Neural cell (in vitro differentiated cells): ENCODE data around the gene VSNL1. TPM values are rescaled to one million over a fixed set of nuclear protein-coding genes. Genes with fewer than 3 reads are reported as not detected.

Experiments used
- H2AFZ ChIP-seq: fragments of 200-600, 300-800 bp; sonication (generic), shearing (Covaris generic); 2 replicates; pipeline ENCODE4 v1.6.0; 2014; ENCODE audit warnings: low read depth, mild to moderate bottlenecking, antibody characterized with exemption, low read length, moderate library complexity
- H3F3A ChIP-seq: fragments of 200-600 bp; shearing (Covaris generic); 2 replicates; pipeline ENCODE4 v1.6.1; 2016; ENCODE audit warnings: mild to moderate bottlenecking, moderate library complexity, mixed read lengths, antibody characterized with exemption, low read length; ENCODE audit not compliant: insufficient read depth, poor library complexity, severe bottlenecking
- H3K27ac ChIP-seq: fragments of 200-600, 300-800 bp; sonication (generic), shearing (Covaris generic); 2 replicates; pipeline ENCODE4 v1.5.1; 2014; ENCODE audit warnings: mild to moderate bottlenecking, low read length, moderate library complexity
- H3K27me3 ChIP-seq: fragments of 300-800, 200-600 bp; sonication (generic), shearing (Covaris generic); 2 replicates; pipeline ENCODE4 v1.6.0; 2014; ENCODE audit warnings: mild to moderate bottlenecking, low read depth, low read length, moderate library complexity; ENCODE audit not compliant: insufficient read depth
- H3K36me3 ChIP-seq: fragments of 300-800, 200-600 bp; sonication (generic), shearing (Covaris generic); 2 replicates; pipeline ENCODE4 v1.5.1; 2014; ENCODE audit warnings: mild to moderate bottlenecking, antibody characterized with exemption, low read length, moderate library complexity; ENCODE audit not compliant: insufficient read depth
- H3K4me2 ChIP-seq: fragments of 300-800, 200-600 bp; sonication (generic), shearing (Covaris generic); 2 replicates; pipeline ENCODE4 v1.6.0; 2014; ENCODE audit warnings: mild to moderate bottlenecking, low read length
- H3K4me3 ChIP-seq: fragments of 300-800, 200-600 bp; sonication (generic), shearing (Covaris generic); 2 replicates; pipeline ENCODE4 v1.5.1; 2014; ENCODE audit warnings: mild to moderate bottlenecking, low read length, moderate library complexity
- H3K79me2 ChIP-seq: fragments of 200-600 bp; shearing (Covaris generic); replicated peaks from 2 replicates; pipeline ENCODE4 v1.6.0; 2014; ENCODE audit warnings: mild to moderate bottlenecking, low read length, moderate library complexity; ENCODE audit not compliant: insufficient read depth
- H3K9ac ChIP-seq: fragments of 300-800, 200-600 bp; sonication (generic), shearing (Covaris generic); 2 replicates; pipeline ENCODE4 v1.6.1; 2016; ENCODE audit warnings: mild to moderate bottlenecking, low read length, mixed read lengths
- H3K9me2 ChIP-seq: fragments of 200-600 bp; shearing (Covaris generic); 2 replicates; pipeline ENCODE4 v1.6.1; 2016; ENCODE audit warnings: mild to moderate bottlenecking, low read length, mixed read lengths; ENCODE audit not compliant: insufficient read depth
- H3K9me3 ChIP-seq: fragments of 200-600, 300-800 bp; sonication (generic), shearing (Covaris generic); 2 replicates; pipeline ENCODE4 v1.6.1; 2016; ENCODE audit warnings: mild to moderate bottlenecking, mixed run types, low read length, moderate library complexity, mixed read lengths
- H4K20me1 ChIP-seq: fragments of 200-600 bp; shearing (Covaris generic); 2 replicates; pipeline ENCODE4 v1.6.1; 2016; ENCODE audit warnings: mild to moderate bottlenecking, mixed run types; ENCODE audit not compliant: insufficient read depth
- EP300 ChIP-seq: fragments of 450-650 bp; conservative IDR thresholded peaks from 2 replicates; pipeline ENCODE4 v1.6.1; 2014; ENCODE audit warnings: antibody characterized with exemption, mild to moderate bottlenecking, moderate library complexity; ENCODE audit not compliant: poor library complexity, severe bottlenecking
- EZH2 ChIP-seq: fragments of 200-600, 300-800 bp; shearing (Covaris generic), sonication (generic); IDR thresholded peaks from 2 replicates; pipeline ENCODE4 v1.6.1; 2014; ENCODE audit warnings: antibody characterized with exemption, low read length, borderline replicate concordance, mild to moderate bottlenecking; ENCODE audit not compliant: insufficient read depth, poor library complexity, severe bottlenecking
- MXI1 ChIP-seq: fragments of 450-650 bp; conservative IDR thresholded peaks from 2 replicates; pipeline ENCODE4 v1.6.1; 2014; ENCODE audit warnings: antibody characterized with exemption, mild to moderate bottlenecking; ENCODE audit not compliant: poor library complexity, severe bottlenecking
- POLR2AphosphoS5 ChIP-seq: IDR thresholded peaks from 2 replicates; pipeline ENCODE4 v1.6.1; 2012
- RAD21 ChIP-seq: fragments of 450-650 bp; conservative IDR thresholded peaks from 2 replicates; pipeline ENCODE4 v1.6.1; 2014; ENCODE audit warnings: antibody characterized with exemption, mild to moderate bottlenecking, moderate library complexity
- SMC3 ChIP-seq: fragments of 450-650 bp; conservative IDR thresholded peaks from 2 replicates; pipeline ENCODE4 v1.6.1; 2014; ENCODE audit warnings: antibody characterized with exemption, mild to moderate bottlenecking, moderate library complexity; ENCODE audit not compliant: poor library complexity
- TAF1 ChIP-seq: IDR thresholded peaks from 2 replicates; pipeline ENCODE4 v1.6.1; 2012; ENCODE audit warnings: low read depth
- polyA plus RNA-seq: library from polyadenylated mRNA; depleted of rRNA; stranded (reverse); fragments of >200 nt; gene quantifications from 2 replicates; pipeline ENCODE4 v1.2.3, GENCODE V29; 2014
- TF ChIP-seq, protein P1 (sequence below): IDR thresholded peaks from 2 replicates; pipeline ENCODE4 v1.6.1; 2012; ENCODE audit warnings: borderline replicate concordance
- TF ChIP-seq, protein P2 (sequence below): fragments of 450-650 bp; IDR thresholded peaks from 2 replicates; pipeline ENCODE4 v1.5.1; 2014; ENCODE audit warnings: antibody characterized with exemption, mild to moderate bottlenecking, moderate library complexity; ENCODE audit not compliant: poor library complexity, severe bottlenecking

VSNL1 gene
- polyA plus RNA-seq, 1 donor from 2014 or later, result 69.7 TPM

DNA sequence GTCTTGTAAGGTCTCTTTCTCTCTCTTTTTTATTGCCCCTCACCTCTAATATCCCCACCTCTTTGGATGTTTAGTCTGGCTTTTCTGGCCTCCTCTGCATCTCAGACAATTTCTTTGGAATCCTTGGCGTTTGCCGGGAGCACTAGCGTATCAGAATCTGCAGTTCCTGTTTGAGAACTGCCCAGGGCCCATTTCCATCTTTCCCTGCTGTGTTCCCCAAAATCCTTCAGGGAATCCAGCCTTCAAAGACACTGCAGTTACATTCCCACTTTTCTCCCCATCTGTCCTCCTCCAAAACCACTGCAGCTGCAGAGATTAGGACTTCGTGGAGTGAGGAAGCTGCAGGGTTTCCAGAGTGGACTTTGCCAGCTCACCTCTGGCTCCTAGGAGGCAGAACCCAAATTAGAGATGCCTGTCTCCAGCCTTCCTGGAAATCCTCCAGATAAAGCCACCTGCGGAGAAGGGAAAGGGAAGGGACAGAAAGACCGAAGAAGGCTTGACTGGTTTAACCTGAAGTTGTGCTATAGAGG is 2.7 kb downstream of the VSNL1 start:
- peak overlapping the region; percentile 82 for H3K4me2 ChIP-seq
- no peaks in the 10 kb centered on the region for H4K20me1 ChIP-seq
- no peaks in the 10 kb centered on the region for H3K9me2 ChIP-seq
- H3K27me3 ChIP-seq, result peaks cover 40% of the 10 kb centered on the region
- no peak overlapping the region for H2AFZ ChIP-seq
- no peak overlapping the region for H3K27ac ChIP-seq
- no peaks in the 10 kb centered on the region for H3K36me3 ChIP-seq
- H3K9me3 ChIP-seq, result no peaks in the 10 kb centered on the region
- peaks cover 17% of the 10 kb centered on the region for H3F3A ChIP-seq
- TF ChIP-seq MXI1 (no peak), EP300 (no peak), RAD21 (no peak)
- TF ChIP-seq, protein P1, sequence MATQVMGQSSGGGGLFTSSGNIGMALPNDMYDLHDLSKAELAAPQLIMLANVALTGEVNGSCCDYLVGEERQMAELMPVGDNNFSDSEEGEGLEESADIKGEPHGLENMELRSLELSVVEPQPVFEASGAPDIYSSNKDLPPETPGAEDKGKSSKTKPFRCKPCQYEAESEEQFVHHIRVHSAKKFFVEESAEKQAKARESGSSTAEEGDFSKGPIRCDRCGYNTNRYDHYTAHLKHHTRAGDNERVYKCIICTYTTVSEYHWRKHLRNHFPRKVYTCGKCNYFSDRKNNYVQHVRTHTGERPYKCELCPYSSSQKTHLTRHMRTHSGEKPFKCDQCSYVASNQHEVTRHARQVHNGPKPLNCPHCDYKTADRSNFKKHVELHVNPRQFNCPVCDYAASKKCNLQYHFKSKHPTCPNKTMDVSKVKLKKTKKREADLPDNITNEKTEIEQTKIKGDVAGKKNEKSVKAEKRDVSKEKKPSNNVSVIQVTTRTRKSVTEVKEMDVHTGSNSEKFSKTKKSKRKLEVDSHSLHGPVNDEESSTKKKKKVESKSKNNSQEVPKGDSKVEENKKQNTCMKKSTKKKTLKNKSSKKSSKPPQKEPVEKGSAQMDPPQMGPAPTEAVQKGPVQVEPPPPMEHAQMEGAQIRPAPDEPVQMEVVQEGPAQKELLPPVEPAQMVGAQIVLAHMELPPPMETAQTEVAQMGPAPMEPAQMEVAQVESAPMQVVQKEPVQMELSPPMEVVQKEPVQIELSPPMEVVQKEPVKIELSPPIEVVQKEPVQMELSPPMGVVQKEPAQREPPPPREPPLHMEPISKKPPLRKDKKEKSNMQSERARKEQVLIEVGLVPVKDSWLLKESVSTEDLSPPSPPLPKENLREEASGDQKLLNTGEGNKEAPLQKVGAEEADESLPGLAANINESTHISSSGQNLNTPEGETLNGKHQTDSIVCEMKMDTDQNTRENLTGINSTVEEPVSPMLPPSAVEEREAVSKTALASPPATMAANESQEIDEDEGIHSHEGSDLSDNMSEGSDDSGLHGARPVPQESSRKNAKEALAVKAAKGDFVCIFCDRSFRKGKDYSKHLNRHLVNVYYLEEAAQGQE, result no peak
- peak overlapping the region; percentile 75 for H3K4me3 ChIP-seq
- peak overlapping the region; percentile 11 for H3K9ac ChIP-seq
- H3K79me2 ChIP-seq, result peaks cover 12% of the 10 kb centered on the region

DNA sequence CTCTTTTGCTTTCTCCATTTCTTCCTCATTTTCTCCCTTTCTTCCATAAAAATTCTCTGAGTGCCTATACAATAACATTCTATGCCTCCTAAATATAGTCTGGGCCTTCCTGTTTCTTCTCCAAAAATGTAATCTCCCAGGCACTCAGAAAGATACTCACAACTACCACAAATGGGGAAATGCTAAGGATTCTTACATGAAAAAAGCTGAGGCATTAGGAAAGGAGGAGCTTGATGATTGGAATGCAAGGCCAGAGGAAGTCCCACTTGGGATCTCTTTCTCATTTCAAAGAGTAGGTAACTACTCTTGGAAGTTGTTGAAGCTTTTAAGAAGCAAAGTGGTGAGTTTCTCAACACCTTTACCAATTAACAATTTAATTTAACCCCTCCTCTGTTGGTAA is 3.4 kb downstream of the VSNL1 start:
- H3K4me2 ChIP-seq, result no peak overlapping the region

More for the DNA sequence above, 3.4 kb downstream of the VSNL1 start:
- Histone ChIP-seq H3K36me3 (no peaks in the 10 kb centered on the region), H2AFZ (no peak overlapping the region), H3K9ac (no peak overlapping the region), H3F3A (peaks cover 17% of the 10 kb centered on the region), H3K9me2 (no peaks in the 10 kb centered on the region), H3K27me3 (peaks cover 36% of the 10 kb centered on the region), H3K9me3 (no peaks in the 10 kb centered on the region), H3K79me2 (peaks cover 12% of the 10 kb centered on the region), H4K20me1 (no peaks in the 10 kb centered on the region), H3K4me3 (peak overlapping the region; percentile 75), H3K27ac (no peak overlapping the region)
- TF ChIP-seq, protein P1, result no peak
- no peak for TF ChIP-seq RAD21
- no peak for TF ChIP-seq EP300
- TF ChIP-seq, protein P2, sequence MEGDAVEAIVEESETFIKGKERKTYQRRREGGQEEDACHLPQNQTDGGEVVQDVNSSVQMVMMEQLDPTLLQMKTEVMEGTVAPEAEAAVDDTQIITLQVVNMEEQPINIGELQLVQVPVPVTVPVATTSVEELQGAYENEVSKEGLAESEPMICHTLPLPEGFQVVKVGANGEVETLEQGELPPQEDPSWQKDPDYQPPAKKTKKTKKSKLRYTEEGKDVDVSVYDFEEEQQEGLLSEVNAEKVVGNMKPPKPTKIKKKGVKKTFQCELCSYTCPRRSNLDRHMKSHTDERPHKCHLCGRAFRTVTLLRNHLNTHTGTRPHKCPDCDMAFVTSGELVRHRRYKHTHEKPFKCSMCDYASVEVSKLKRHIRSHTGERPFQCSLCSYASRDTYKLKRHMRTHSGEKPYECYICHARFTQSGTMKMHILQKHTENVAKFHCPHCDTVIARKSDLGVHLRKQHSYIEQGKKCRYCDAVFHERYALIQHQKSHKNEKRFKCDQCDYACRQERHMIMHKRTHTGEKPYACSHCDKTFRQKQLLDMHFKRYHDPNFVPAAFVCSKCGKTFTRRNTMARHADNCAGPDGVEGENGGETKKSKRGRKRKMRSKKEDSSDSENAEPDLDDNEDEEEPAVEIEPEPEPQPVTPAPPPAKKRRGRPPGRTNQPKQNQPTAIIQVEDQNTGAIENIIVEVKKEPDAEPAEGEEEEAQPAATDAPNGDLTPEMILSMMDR, result no peak
- no peak for TF ChIP-seq POLR2AphosphoS5
- TF ChIP-seq EZH2, result no peak
- TF ChIP-seq TAF1, result no peak
- no peak for TF ChIP-seq MXI1
- TF ChIP-seq SMC3, result no peak
